CD8-positive, alpha-beta memory T cell (primary cell): ENCODE results near the gene ANKS6. TPM values are rescaled to one million over a fixed set of nuclear protein-coding genes. Genes with fewer than 3 reads are reported as not detected.

Source experiments
- CTCF ChIA-PET: fragments of 350-600 bp; sonication (Branson Sonifier 250); formaldehyde crosslinking; loops from one replicate; lab custom pipeline; 2021; ENCODE audit warnings: antibody characterized with exemption; lab: Charles Lee
- POLR2A ChIA-PET: fragments of 350-600 bp; sonication (Branson Sonifier 250); formaldehyde crosslinking; loops from one replicate; lab custom pipeline; 2021; ENCODE audit warnings: antibody characterized with exemption; lab: Charles Lee
- DNase-seq, 5 donors: peaks; one replicate each; pipeline versions ENCODE4 v3.0.0 to v3.0.0-alpha.2; 2020 to 2022; ENCODE audit warnings: mixed read lengths in 1 of 5
- H3K27ac ChIP-seq: one replicate; pipeline ENCODE4 v1.7.0; 2013; ENCODE audit warnings: low read depth, mild to moderate bottlenecking, low read length, moderate library complexity
- H3K27me3 ChIP-seq: 2 replicates; pipeline ENCODE4 v1.7.0; 2013; ENCODE audit warnings: low read length, mild to moderate bottlenecking; ENCODE audit not compliant: insufficient read depth, poor library complexity, severe bottlenecking
- H3K36me3 ChIP-seq: 2 replicates; pipeline ENCODE4 v1.7.0; 2013; ENCODE audit warnings: mild to moderate bottlenecking, low read length, moderate library complexity; ENCODE audit not compliant: insufficient read depth
- H3K4me1 ChIP-seq: 2 replicates; pipeline ENCODE4 v1.7.0; 2013; ENCODE audit warnings: mild to moderate bottlenecking, low read length, moderate library complexity; ENCODE audit not compliant: insufficient read depth
- H3K4me3 ChIP-seq: 2 replicates; pipeline ENCODE4 v1.7.0; 2013; ENCODE audit warnings: mild to moderate bottlenecking, low read length
- H3K9me3 ChIP-seq: 2 replicates; pipeline ENCODE4 v1.7.0; 2013; ENCODE audit warnings: mild to moderate bottlenecking, low read length
- H3K27ac Mint-ChIP-seq, 8 donors: one replicate each; pipeline ENCODE4 v1.8.0; 2020 to 2021; ENCODE audit warnings: mixed read lengths in 8 of 8, mild to moderate bottlenecking in 6 of 8, inconsistent platforms in 3 of 8, moderate library complexity in 3 of 8
- H3K27me3 Mint-ChIP-seq, 2 donors: one replicate each; pipeline ENCODE4 v1.8.0; 2020 to 2021; ENCODE audit warnings: mixed read lengths in 2 of 2, mild to moderate bottlenecking in 1 of 2, moderate library complexity in 1 of 2
- H3K36me3 Mint-ChIP-seq, 3 donors: one replicate each; pipeline ENCODE4 v1.8.0; 2020 to 2021; ENCODE audit warnings: mixed read lengths in 3 of 3, inconsistent platforms in 1 of 3, mild to moderate bottlenecking in 1 of 3
- H3K4me1 Mint-ChIP-seq, 3 donors: one replicate each; pipeline ENCODE4 v1.8.0; 2020 to 2021; ENCODE audit warnings: mixed read lengths in 3 of 3, inconsistent platforms in 1 of 3, mild to moderate bottlenecking in 1 of 3
- H3K4me3 Mint-ChIP-seq, 7 donors: one replicate each; pipeline ENCODE4 v1.8.0; 2020 to 2021; ENCODE audit warnings: mixed read lengths in 7 of 7, mild to moderate bottlenecking in 6 of 7, moderate library complexity in 4 of 7, inconsistent platforms in 2 of 7
- H3K9me3 Mint-ChIP-seq, 5 donors: one replicate each; pipeline ENCODE4 v1.8.0; 2020 to 2022; ENCODE audit warnings: mixed read lengths in 5 of 5, mild to moderate bottlenecking in 3 of 5, moderate library complexity in 2 of 5, inconsistent platforms in 1 of 5
- polyA plus RNA-seq: library from polyadenylated mRNA; unstranded; fragments of 300-500 nt; fragmentation: Illumina TruSeq; gene quantifications from one replicate; pipeline ENCODE4 v1.2.3, GENCODE V29; 2021
- total RNA-seq, 2 experiments: library from RNA; stranded (reverse); gene quantifications; one replicate each; pipeline ENCODE4 v1.2.3, GENCODE V29; 2021

Gene ANKS6
- total and polyA plus RNA-seq, 3 experiments from 2014 or later, result 9.0 to 17.5 (median 16.8) TPM

- H3K4me1 Mint-ChIP-seq, result no peaks in the 10 kb centered on the region
- no peaks in the 10 kb centered on the region for H3K4me1 ChIP-seq
- no peak for DNase-seq
- H3K9me3 Mint-ChIP-seq, result no peaks in the 10 kb centered on the region
- H3K27me3 Mint-ChIP-seq, result peaks cover 1 to 3% of the 10 kb centered on the region in 2 donors
- no peaks in the 10 kb centered on the region for H3K27me3 ChIP-seq
- POLR2A ChIA-PET, result no interaction called here
- CTCF ChIA-PET, result no interaction called here
- H3K27ac Mint-ChIP-seq, result peak overlapping the region in 1 of 8 donors; percentile 41
- no peak overlapping the region for H3K4me3 ChIP-seq
- H3K27ac ChIP-seq, result no peak overlapping the region
- no peak overlapping the region for H3K4me3 Mint-ChIP-seq
- H3K9me3 ChIP-seq, result no peaks in the 10 kb centered on the region
- peaks cover 3 to 30% (median 19%) of the 10 kb centered on the region in 3 donors for H3K36me3 Mint-ChIP-seq
- no peaks in the 10 kb centered on the region for H3K36me3 ChIP-seq
Measured at GRCh38 chr9:98732091-98732490, 64.3 kb downstream of the ANKS6 start.

GRCh38 chr9:98730871-98731270, 65.5 kb downstream of the ANKS6 start:
- H3K4me3 ChIP-seq, result no peak overlapping the region
- Mint-ChIP-seq H3K4me1 (no peaks in the 10 kb centered on the region), H3K27me3 (peaks cover 6 to 9% of the 10 kb centered on the region in 2 donors), H3K4me3 (no peak overlapping the region), H3K9me3 (no peaks in the 10 kb centered on the region), H3K27ac (peak overlapping the region in 1 of 8 donors; percentile 74), H3K36me3 (peaks cover 0 to 19% (median 9%) of the 10 kb centered on the region in 3 donors)
- POLR2A ChIA-PET, result no interaction called here
- no peak overlapping the region for H3K27ac ChIP-seq
- H3K27me3 ChIP-seq, result no peaks in the 10 kb centered on the region
- no peaks in the 10 kb centered on the region for H3K4me1 ChIP-seq
- no peak for DNase-seq
- no peaks in the 10 kb centered on the region for H3K9me3 ChIP-seq
- no peaks in the 10 kb centered on the region for H3K36me3 ChIP-seq
- CTCF ChIA-PET, result no interaction called here

- Histone ChIP-seq H3K4me3 (no peak overlapping the region), H3K27ac (no peak overlapping the region), H3K9me3 (no peaks in the 10 kb centered on the region), H3K4me1 (no peaks in the 10 kb centered on the region), H3K27me3 (no peaks in the 10 kb centered on the region), H3K36me3 (no peaks in the 10 kb centered on the region)
- no peak for DNase-seq
- Mint-ChIP-seq H3K27me3 (peaks cover 7 to 25% of the 10 kb centered on the region in 2 donors), H3K27ac (no peak overlapping the region), H3K9me3 (peaks cover 0 to 5% (median 0%) of the 10 kb centered on the region in 5 donors), H3K4me1 (no peaks in the 10 kb centered on the region), H3K4me3 (no peak overlapping the region), H3K36me3 (no peaks in the 10 kb centered on the region)
- CTCF ChIA-PET, result no interaction called here
- POLR2A ChIA-PET, result no interaction called here
Measured at GRCh38 chr9:98728500-98728899, 67.9 kb downstream of the ANKS6 start.

GRCh38 chr9:98727428-98727827, 68.9 kb downstream of the ANKS6 start:
- ChIA-PET CTCF (no interaction called here), POLR2A (no interaction called here)
- Mint-ChIP-seq H3K9me3 (peaks cover 0 to 5% (median 0%) of the 10 kb centered on the region in 5 donors), H3K4me1 (no peaks in the 10 kb centered on the region), H3K27me3 (peaks cover 9 to 34% of the 10 kb centered on the region in 2 donors), H3K27ac (no peak overlapping the region), H3K4me3 (no peak overlapping the region), H3K36me3 (no peaks in the 10 kb centered on the region)
- no peaks in the 10 kb centered on the region for H3K4me1 ChIP-seq
- H3K27me3 ChIP-seq, result no peaks in the 10 kb centered on the region
- no peak for DNase-seq
- H3K9me3 ChIP-seq, result no peaks in the 10 kb centered on the region
- no peaks in the 10 kb centered on the region for H3K36me3 ChIP-seq
- H3K4me3 ChIP-seq, result no peak overlapping the region
- no peak overlapping the region for H3K27ac ChIP-seq

- DNase-seq, result no peak
- H3K4me1 ChIP-seq, result no peaks in the 10 kb centered on the region
- Mint-ChIP-seq H3K27ac (no peak overlapping the region), H3K9me3 (peaks cover 0 to 5% (median 0%) of the 10 kb centered on the region in 5 donors), H3K4me1 (no peaks in the 10 kb centered on the region), H3K36me3 (no peaks in the 10 kb centered on the region), H3K27me3 (peaks cover 9 to 39% of the 10 kb centered on the region in 2 donors), H3K4me3 (no peak overlapping the region)
- H3K4me3 ChIP-seq, result no peak overlapping the region
- no peaks in the 10 kb centered on the region for H3K27me3 ChIP-seq
- no peak overlapping the region for H3K27ac ChIP-seq
- H3K36me3 ChIP-seq, result no peaks in the 10 kb centered on the region
- no peaks in the 10 kb centered on the region for H3K9me3 ChIP-seq
- CTCF ChIA-PET, result no interaction called here
- POLR2A ChIA-PET, result no interaction called here
Measured at GRCh38 chr9:98726735-98727134, 69.6 kb downstream of the ANKS6 start.

GRCh38 chr9:98724810-98725530, 71.4 kb downstream of the ANKS6 start:
- H3K4me3 ChIP-seq, result no peak overlapping the region
- Mint-ChIP-seq H3K4me1 (no peaks in the 10 kb centered on the region), H3K4me3 (no peak overlapping the region), H3K36me3 (no peaks in the 10 kb centered on the region), H3K27me3 (peaks cover 7 to 48% of the 10 kb centered on the region in 2 donors), H3K27ac (no peak overlapping the region), H3K9me3 (peaks cover 0 to 5% (median 0%) of the 10 kb centered on the region in 5 donors)
- H3K36me3 ChIP-seq, result no peaks in the 10 kb centered on the region
- H3K27me3 ChIP-seq, result no peaks in the 10 kb centered on the region
- H3K9me3 ChIP-seq, result no peaks in the 10 kb centered on the region
- no peaks in the 10 kb centered on the region for H3K4me1 ChIP-seq
- H3K27ac ChIP-seq, result no peak overlapping the region
- no peak for DNase-seq
- CTCF ChIA-PET, result interaction anchor here (2.0 kb wide), 1 partner anchor 10 kb away, joined by 4 read pairs; no protein-coding TSS in a partner anchor
- POLR2A ChIA-PET, result no interaction called here

GRCh38 chr9:98721643-98722042, 74.7 kb downstream of the ANKS6 start:
- Histone ChIP-seq H3K27me3 (no peaks in the 10 kb centered on the region), H3K36me3 (no peaks in the 10 kb centered on the region), H3K4me1 (no peaks in the 10 kb centered on the region), H3K9me3 (no peaks in the 10 kb centered on the region), H3K27ac (no peak overlapping the region), H3K4me3 (no peak overlapping the region)
- Mint-ChIP-seq H3K4me3 (no peak overlapping the region), H3K27ac (no peak overlapping the region), H3K27me3 (peaks cover 4 to 62% of the 10 kb centered on the region in 2 donors), H3K4me1 (no peaks in the 10 kb centered on the region), H3K9me3 (peaks cover 0 to 5% (median 1%) of the 10 kb centered on the region in 5 donors), H3K36me3 (no peaks in the 10 kb centered on the region)
- POLR2A ChIA-PET, result no interaction called here
- DNase-seq, result no peak
- CTCF ChIA-PET, result no interaction called here

- Mint-ChIP-seq H3K9me3 (peaks cover 0 to 5% (median 1%) of the 10 kb centered on the region in 5 donors), H3K4me1 (no peaks in the 10 kb centered on the region), H3K27ac (peak overlapping the region in 1 of 8 donors; percentile 59), H3K27me3 (peaks cover 4 to 72% of the 10 kb centered on the region in 2 donors), H3K36me3 (no peaks in the 10 kb centered on the region), H3K4me3 (no peak overlapping the region)
- H3K27ac ChIP-seq, result no peak overlapping the region
- H3K9me3 ChIP-seq, result no peaks in the 10 kb centered on the region
- POLR2A ChIA-PET, result no interaction called here
- H3K27me3 ChIP-seq, result no peaks in the 10 kb centered on the region
- no peaks in the 10 kb centered on the region for H3K4me1 ChIP-seq
- no peak overlapping the region for H3K4me3 ChIP-seq
- no peaks in the 10 kb centered on the region for H3K36me3 ChIP-seq
- CTCF ChIA-PET, result no interaction called here
- no peak for DNase-seq
Measured at GRCh38 chr9:98720402-98720801, 76.0 kb downstream of the ANKS6 start.
